Progenitor cell of endocrine pancreas (in vitro differentiated cells): ENCODE measurements around the gene GMCL1. TPM values are rescaled to one million over a fixed set of nuclear protein-coding genes. Genes with fewer than 3 reads are reported as not detected.
"Not testable (repeated sequence)": the region's sequence is repeated elsewhere in the genome, so short reads cannot be mapped to it uniquely, and the experiment has no call there.

ENCODE experiments used
- DNase-seq: peaks from one replicate; pipeline ENCODE4 v3.0.0; 2021; ENCODE audit warnings: low spot score; ENCODE audit not compliant: unreplicated experiment
- H3K27ac Mint-ChIP-seq: 2 replicates; pipeline ENCODE4 v1.8.0; 2021; ENCODE audit warnings: mild to moderate bottlenecking, moderate library complexity, mixed read lengths
- H3K27me3 Mint-ChIP-seq: 2 replicates; pipeline ENCODE4 v1.8.0; 2021; ENCODE audit warnings: mixed read lengths
- H3K36me3 Mint-ChIP-seq: 2 replicates; pipeline ENCODE4 v1.8.0; 2022; ENCODE audit warnings: mixed read lengths; ENCODE audit not compliant: insufficient read depth
- H3K4me1 Mint-ChIP-seq: 2 replicates; pipeline ENCODE4 v1.8.0; 2021; ENCODE audit warnings: low read depth, mixed read lengths
- H3K4me3 Mint-ChIP-seq: 2 replicates; pipeline ENCODE4 v1.8.0; 2021; ENCODE audit warnings: low read depth, mild to moderate bottlenecking, moderate library complexity, mixed read lengths
- H3K9me3 Mint-ChIP-seq: 2 replicates; pipeline ENCODE4 v1.8.0; 2021; ENCODE audit warnings: low read depth, mixed read lengths
- total RNA-seq: library from RNA; stranded (reverse); gene quantifications from 2 replicates; pipeline ENCODE4 v1.2.1, GENCODE V29; 2021
- TF ChIP-seq, protein P1 (sequence below): fragments of 200-600 bp; sonication (generic); IDR thresholded peaks from one replicate; pipeline ENCODE4 v1.5.0; 2021; ENCODE audit warnings: antibody characterized with exemption, mild to moderate bottlenecking; ENCODE audit not compliant: unreplicated experiment

Gene GMCL1
- total RNA-seq, 1 donor from 2014 or later: 33.1 TPM

DNA sequence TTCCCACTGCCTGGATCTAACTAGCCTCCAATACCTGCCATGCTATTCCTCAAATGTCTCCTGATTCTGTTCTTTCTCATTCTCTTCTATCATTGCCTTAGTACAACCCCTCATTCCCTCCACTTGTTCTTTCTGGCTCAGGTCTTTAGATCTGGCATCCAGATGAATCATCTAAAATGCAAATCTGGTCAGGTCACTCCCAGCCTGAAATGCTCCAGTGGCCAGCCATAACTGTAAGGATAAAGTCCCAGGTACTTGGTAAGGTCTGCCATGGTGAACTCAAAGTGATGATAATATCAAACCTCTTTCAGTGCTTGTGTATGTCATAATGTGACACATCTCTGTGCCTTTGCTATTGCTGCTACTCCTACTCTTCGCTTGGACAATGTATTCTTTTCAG lies 61.4 kb downstream of the GMCL1 start:
- TF ChIP-seq, protein P1, sequence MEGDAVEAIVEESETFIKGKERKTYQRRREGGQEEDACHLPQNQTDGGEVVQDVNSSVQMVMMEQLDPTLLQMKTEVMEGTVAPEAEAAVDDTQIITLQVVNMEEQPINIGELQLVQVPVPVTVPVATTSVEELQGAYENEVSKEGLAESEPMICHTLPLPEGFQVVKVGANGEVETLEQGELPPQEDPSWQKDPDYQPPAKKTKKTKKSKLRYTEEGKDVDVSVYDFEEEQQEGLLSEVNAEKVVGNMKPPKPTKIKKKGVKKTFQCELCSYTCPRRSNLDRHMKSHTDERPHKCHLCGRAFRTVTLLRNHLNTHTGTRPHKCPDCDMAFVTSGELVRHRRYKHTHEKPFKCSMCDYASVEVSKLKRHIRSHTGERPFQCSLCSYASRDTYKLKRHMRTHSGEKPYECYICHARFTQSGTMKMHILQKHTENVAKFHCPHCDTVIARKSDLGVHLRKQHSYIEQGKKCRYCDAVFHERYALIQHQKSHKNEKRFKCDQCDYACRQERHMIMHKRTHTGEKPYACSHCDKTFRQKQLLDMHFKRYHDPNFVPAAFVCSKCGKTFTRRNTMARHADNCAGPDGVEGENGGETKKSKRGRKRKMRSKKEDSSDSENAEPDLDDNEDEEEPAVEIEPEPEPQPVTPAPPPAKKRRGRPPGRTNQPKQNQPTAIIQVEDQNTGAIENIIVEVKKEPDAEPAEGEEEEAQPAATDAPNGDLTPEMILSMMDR: no peak
- no peaks in the 10 kb centered on the region for H3K27me3 Mint-ChIP-seq
- H3K4me1 Mint-ChIP-seq: peaks cover 8% of the 10 kb centered on the region
- peaks cover 2% of the 10 kb centered on the region for H3K36me3 Mint-ChIP-seq
- no peak for DNase-seq
- no peak overlapping the region for H3K4me3 Mint-ChIP-seq
- H3K9me3 Mint-ChIP-seq: peaks cover 6% of the 10 kb centered on the region
- H3K27ac Mint-ChIP-seq: no peak overlapping the region

DNA sequence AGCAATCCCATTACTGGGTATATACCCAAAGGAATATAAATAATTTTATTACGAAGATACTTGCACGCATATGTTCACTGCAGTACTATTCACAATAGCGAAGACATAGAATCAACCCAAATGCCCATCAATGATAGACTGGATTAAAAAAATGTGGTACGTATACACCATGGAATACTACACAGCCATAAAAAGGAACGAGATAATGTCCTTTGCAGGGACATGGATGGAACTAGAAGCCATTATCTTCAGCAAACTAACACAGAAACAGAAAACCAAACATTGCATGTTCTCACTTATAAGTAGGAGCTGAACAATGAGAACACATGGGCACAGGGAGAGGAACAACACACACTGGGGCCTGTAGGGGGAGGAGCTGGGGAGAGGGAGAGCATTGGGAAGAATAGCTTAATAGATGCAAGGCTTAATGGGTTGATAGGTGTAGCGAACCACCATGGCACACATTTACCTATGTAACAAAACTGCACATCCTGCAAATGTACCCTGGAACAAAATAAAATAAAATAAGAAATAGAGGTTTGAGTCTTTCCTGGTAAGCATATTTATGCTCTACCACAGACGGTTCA lies 63.5 kb downstream of the GMCL1 start:
- H3K36me3 Mint-ChIP-seq, H3K27me3 Mint-ChIP-seq, H3K9me3 Mint-ChIP-seq, DNase-seq, H3K4me1 Mint-ChIP-seq: not testable (repeated sequence)
- H3K27ac Mint-ChIP-seq: peak overlapping the region; percentile 99
- TF ChIP-seq, protein P1: peak; percentile 17
- H3K4me3 Mint-ChIP-seq: peak overlapping the region; percentile 100

DNA sequence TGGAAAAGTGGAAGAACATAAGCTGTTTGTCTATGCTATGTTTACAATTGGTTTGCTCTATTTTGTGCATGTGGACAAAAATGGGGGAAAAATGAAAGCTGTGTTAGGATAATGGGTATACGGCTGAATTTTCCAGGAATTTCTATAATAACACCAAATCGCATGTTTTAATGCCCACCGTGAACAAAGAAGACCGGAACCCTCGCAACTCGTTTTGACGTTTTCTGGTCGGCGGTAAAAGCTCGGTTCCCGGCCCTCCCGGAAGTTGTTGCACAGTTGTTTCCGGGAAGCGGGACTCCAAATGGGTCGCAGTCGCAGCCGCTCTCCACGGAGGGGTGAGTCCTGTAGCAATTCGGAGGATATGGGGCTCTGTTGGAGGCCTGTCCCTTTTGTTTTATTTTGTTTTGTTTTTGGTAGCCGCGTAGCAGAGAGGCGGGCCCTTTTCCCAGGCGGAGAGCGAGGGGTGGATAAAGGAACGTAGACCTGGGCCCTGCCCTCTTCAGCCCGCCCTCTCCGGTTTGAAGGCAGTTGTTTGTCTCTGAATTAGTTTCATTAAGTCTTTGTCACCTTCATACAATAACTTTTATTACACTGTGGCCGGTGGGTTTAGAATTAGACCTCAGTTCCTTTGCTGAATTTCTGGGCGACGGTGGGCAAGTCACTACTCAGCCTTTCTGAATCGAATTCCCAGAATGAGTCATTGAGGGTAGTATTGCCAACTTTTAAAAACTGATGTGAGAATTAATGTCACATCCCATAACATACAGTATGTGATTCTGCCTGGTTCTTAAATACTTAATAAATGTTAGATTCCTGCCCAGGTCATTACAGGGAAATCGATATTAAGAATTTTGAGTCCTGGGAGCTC lies 64.5 kb downstream of the GMCL1 start, which contains the start of gene SNRNP27:
Gene SNRNP27, plus strand, starts transcription at position 273 of the 868 bp plus-strand sequence. Its CDS starts 29 bp downstream, at position 302.
- Mint-ChIP-seq H3K36me3 (peaks cover 14% of the 10 kb centered on the region), H3K27me3 (no peaks in the 10 kb centered on the region)

DNA sequence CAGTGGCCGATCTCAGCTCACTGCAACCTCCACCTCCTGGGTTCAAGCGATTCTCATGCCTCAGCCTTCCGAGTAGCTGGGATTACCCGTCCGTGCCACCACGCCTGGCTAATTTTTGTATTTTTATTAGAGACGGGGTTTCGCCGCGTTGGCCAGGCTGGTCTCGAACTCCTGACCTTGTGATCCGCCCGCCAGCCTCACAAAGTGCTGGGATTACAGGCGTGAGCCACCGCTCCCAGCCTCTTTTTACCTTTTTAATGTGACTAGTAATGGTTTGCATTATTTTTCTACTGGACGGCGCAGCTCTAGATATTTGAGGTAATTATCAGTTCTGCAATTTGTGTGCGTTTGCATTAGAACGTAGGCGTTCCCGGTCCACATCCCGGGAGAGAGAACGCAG lies 65.3 kb downstream of the GMCL1 start:
- H3K9me3 Mint-ChIP-seq, H3K27me3 Mint-ChIP-seq, H3K4me1 Mint-ChIP-seq, DNase-seq, H3K27ac Mint-ChIP-seq: not testable (repeated sequence)
- H3K4me3 Mint-ChIP-seq: peak overlapping the region; percentile 100
- peaks cover 14% of the 10 kb centered on the region for H3K36me3 Mint-ChIP-seq

More for the DNA sequence above, 64.5 kb downstream of the GMCL1 start, which contains the start of gene SNRNP27:
- TF ChIP-seq, protein P1: no peak
- peak within 1 kb of the TSS; percentile 100 for H3K4me3 Mint-ChIP-seq
- H3K4me1 Mint-ChIP-seq: peaks cover 8% of the 10 kb centered on the region
- H3K27ac Mint-ChIP-seq: peak within 1 kb of the TSS; percentile 99
- H3K9me3 Mint-ChIP-seq: peaks cover 6% of the 10 kb centered on the region
- DNase-seq: peak; percentile 47

DNA sequence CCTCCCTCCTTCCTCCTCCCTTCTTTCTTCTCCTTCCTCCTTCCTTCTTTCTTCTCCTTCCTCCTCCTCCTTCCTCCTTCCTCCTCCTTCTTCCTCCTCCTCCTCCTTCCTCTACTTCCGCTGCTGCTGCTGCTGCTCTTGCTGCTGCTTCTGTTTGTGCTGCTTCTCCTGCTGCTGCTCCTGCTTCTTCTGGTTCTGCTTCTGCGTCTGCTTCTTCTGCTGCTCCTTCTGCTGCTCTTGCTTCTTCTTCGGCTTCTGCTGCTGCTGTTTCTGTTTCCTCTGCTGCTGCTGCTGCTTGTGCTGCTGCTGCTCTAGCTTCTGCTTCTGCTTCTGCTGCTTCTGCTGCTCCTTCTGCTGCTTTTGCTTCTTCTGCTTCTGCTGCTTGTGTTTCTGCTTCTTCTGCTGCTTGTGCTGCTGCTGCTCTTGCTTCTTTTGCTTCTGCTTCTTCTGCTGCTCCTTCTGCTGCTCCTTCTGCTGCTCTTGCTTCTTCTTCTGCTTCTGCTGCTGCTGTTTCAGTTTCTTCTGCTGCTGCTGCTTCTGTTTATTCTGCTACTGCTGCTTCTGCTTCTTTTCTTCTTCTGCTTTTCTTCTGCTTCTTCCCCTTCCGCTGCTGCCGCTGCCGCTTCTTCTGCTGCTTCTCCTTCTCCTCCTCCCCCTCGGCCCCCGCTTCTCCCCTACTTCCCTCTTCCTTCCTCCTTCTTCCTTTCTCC lies 72.9 kb downstream of the GMCL1 start:
- TF ChIP-seq, protein P1: no peak
- H3K4me3 Mint-ChIP-seq: no peak overlapping the region
- no peak overlapping the region for H3K27ac Mint-ChIP-seq
- H3K4me1 Mint-ChIP-seq: no peaks in the 10 kb centered on the region
- no peak for DNase-seq
- no peaks in the 10 kb centered on the region for H3K27me3 Mint-ChIP-seq
- H3K36me3 Mint-ChIP-seq: peaks cover 30% of the 10 kb centered on the region
- no peaks in the 10 kb centered on the region for H3K9me3 Mint-ChIP-seq
